CD4-positive, alpha-beta T cell treated with Interleukin-6 for 4 hours (primary cell): Measurements from ENCODE around the gene L1TD1.
"Not testable (repeated sequence)": the region's sequence is repeated elsewhere in the genome, so short reads cannot be mapped to it uniquely, and the experiment has no call there.

Experiments used
- DNase-seq: peaks from one replicate; pipeline ENCODE4 v3.0.0-alpha.2; 2020; ENCODE audit warnings: mixed read lengths

L1TD1 gene

DNA sequence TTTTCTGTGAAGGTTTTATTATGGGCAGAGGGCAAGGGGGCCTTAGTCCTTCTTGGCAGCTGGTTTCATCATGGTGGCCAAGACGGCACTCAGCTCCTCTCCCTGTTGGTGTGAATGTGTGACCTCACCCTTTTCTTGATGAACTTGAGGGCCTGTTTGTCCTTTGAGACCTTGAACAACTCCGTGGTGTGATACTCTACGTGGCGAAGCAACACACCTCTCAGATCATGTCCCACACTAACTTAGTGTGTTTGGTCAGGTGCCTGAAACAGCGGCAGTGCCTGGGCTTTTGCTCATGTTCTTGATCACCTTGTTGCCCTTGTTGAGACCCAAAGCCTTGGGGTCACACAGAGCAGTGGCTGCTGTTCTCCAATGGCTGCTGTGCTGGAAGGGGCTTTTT is 13.4 kb downstream of the L1TD1 start:
- DNase-seq: no peak

DNA sequence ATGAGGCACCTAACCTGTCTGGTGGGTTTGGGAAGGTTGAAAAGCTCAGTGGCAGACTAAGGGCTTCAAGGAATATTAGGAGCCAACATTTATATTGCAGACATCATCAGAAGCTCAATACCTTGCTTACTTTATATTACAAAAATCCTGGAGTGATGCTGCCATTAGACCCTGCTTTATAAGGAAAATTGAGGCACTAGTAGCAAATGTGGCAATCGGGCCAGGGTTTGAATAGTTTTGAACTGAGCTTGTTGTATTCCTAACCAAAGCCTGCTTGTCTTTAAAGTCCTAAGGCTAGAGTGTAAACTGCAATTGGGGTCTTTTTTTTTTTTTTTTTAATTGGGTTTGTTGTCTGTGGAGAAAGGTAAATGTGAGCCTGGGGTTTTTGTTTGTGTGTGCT is 14.3 kb downstream of the L1TD1 start:
- no peak for DNase-seq

DNA sequence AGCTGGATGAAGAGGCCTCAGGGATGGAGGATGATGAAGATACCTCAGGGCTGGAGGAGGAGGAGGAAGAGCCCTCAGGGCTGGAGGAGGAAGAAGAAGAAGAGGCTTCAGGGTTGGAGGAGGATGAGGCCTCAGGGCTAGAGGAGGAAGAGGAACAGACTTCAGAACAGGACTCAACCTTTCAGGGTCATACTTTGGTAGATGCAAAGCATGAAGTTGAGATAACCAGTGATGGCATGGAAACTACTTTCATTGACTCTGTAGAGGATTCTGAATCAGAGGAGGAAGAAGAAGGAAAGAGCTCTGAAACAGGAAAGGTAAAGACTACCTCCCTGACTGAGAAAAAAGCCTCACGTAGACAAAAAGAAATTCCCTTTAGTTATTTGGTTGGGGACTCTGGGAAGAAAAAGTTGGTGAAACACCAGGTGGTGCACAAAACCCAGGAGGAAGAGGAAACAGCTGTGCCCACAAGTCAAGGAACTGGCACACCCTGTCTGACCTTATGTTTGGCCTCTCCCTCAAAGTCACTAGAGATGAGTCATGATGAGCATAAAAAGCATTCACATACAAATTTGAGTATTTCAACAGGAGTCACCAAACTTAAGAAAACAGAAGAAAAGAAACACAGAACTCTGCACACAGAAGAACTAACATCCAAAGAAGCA is 15.4 kb downstream of the L1TD1 start:
- no peak for DNase-seq

DNA sequence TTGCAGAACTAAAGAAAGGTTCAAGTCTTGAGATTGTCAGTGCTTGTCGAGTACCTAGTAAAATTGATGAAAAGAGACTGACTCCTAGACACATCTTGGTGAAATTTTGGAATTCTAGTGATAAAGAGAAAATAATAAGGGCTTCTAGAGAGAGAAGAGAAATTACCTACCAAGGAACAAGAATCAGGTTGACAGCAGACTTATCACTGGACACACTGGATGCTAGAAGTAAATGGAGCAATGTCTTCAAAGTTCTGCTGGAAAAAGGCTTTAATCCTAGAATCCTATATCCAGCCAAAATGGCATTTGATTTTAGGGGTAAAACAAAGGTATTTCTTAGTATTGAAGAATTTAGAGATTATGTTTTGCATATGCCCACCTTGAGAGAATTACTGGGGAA is 16.3 kb downstream of the L1TD1 start:
- no peak for DNase-seq

DNA sequence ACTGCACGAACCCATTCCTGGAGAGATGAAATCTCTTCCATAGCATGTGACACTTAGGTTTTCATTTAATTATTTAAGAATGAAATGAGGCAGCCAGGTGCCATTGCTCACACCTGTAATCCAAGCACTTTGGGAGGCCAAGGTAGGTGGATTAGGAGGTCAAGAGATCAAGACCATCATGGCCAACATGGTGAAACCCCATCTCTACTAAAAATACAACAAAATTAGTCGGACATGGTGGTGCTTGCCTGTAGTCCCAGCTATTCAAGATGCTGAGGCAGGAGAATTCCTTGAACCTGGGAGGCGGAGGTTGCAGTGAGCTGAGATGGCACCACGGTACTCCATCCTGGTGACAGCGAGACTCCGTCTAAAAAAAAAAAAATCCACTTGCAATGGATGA is 17.8 kb downstream of the L1TD1 start:
- DNase-seq: no peak

DNA sequence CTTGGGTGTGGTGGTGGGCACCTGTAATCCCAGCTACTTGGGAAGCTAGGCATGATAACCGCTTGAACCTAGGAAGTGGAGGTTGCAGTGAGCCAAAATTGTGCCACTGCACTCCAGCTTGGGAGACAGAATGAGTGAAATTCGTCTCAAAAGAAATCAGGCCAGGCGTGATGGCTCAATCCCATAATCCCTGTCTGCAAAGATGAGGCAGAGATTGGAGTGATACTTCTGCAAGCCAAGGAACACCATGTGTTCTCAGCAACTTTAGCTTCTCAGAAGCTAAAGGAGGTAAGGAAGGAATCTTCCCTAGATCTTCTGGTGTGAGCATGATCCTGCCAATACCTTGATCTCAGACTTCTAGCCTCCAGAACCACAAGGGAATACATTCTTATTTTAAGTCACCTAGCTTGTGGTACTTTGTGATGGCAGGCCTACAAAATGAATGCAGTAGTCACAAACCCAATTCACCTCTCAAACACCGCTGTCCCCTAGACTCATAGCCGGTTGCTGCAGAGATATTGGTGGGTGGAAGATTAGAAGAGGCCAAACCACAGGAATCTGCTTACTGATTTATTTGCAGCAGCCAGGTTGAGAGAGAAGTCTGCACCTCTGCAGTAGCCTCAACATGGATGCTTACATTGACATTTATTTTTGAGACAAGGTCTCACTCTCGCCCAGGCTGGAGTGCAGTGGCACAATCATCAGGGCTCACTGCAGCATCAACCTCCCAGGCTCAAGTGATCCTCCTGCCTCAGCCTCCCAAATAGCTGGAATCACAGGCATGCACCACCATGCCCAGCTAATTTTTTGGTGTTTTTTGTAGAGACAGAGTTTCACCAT is 18.6 kb downstream of the L1TD1 start:
- DNase-seq: no peak

DNA sequence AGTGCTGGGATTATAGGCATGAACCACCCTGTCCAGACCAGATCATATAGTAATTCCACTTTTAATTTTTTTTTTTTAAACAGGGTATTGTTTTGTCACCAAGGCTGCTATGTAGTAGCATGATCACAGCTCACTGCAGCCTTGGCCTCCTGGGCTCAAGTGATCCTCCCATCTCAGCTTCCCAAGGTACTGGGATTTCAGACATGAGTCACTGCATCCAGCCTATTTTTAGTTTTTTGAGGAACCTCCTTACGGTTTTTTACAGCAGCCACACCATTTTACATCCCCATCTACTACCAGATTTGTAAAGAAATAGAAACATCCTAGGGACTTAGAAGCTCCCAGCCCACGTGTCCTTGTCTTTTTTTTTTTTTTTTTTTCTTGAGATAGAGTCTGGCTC is 24.0 kb downstream of the L1TD1 start:
- no peak for DNase-seq

DNA sequence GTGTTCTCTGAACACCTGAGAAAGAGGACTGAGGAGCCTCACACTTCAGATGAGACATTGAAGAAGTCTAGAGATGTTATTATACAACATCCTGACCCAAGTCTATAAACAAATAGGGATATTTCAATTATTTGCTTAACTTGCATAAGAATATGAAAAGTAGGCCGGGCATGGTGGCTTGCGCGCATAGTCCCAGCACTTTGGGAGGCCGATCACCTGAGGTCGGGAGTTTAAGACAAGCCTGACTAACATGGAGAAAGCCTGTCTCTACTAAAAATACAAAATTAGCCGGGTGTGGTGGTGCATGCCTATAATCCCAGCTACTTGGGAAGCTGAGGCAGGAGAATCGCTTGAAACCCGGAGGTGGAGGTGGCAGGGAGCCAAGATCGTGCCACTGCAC is 25.8 kb downstream of the L1TD1 start:
- not testable (repeated sequence) for DNase-seq

DNA sequence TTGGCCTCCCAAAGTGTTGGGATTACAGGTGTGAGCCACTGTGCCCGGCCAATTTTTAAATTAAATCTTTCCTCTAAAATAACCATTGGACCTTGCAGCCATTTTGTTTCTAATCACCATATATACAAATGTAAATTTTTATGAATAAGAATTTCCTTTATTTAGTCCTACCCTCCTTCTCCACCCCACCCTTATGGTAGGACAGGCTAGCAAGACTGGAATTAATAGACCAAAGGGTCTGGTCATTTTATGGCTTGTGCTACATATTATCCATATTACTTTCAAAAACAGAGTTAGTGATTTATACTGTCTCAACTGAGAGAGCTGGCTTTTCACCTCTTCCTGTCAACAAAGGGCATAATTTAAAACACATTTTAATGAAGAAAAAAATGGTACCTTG is 26.5 kb downstream of the L1TD1 start:
- DNase-seq: no peak

DNA sequence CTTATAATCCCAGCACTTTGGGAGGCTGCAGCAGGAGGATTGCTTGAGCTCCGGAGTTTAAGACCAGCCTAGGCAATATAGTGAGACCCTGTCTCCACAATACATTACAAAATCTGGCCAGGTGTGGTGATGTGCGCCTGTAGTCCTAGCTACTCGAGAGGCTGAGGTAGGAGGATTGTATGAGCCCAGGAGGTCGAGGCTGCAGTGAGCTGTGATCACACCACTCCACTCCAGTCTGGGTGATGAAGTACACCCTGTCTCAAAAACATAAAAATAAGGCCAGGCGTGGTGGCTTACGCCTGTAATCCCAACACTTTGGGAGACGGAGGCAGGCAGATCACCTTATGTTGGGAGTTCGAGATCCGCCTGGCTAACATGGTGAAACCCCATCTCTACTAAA is 27.7 kb downstream of the L1TD1 start:
- DNase-seq: no peak

DNA sequence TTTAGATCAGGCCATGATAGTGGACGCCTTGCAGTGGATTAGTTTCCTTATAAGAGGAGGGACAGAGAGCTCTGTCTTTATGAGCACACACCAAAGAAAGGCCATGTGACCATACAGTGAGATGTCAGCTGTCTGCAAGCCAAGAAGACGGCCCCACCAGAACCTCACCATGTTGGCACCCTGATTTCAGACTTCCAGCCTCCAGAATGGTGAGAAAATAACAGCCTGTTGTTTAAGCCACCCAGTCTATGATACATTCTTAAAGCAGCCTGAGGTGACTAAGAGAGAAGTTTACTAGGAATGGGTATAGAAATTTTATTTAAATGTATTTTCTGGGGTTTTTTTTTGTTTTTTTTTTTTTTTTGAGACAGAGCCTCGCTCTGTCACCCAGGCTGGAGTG is 29.5 kb downstream of the L1TD1 start:
- DNase-seq: no peak

DNA sequence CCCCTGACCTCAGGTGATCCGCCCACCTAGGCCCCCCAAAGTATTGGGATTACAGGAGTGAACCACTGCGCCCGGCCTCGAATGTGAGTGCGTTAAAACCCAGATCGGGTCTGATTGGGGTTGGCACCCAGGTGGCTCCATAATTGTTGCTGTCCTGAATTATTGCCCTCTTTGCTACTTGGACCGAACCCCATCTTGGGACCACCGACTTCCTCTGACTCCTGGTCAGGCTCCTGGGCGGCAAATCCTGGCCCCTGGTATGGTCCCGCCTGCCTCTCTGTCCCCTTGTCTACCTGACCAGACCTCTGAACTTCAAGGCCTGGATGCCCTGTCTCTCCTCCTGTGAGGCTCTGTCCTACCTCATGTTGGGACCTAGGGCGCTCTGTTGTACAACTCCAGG is 32.8 kb downstream of the L1TD1 start:
- no peak for DNase-seq

DNA sequence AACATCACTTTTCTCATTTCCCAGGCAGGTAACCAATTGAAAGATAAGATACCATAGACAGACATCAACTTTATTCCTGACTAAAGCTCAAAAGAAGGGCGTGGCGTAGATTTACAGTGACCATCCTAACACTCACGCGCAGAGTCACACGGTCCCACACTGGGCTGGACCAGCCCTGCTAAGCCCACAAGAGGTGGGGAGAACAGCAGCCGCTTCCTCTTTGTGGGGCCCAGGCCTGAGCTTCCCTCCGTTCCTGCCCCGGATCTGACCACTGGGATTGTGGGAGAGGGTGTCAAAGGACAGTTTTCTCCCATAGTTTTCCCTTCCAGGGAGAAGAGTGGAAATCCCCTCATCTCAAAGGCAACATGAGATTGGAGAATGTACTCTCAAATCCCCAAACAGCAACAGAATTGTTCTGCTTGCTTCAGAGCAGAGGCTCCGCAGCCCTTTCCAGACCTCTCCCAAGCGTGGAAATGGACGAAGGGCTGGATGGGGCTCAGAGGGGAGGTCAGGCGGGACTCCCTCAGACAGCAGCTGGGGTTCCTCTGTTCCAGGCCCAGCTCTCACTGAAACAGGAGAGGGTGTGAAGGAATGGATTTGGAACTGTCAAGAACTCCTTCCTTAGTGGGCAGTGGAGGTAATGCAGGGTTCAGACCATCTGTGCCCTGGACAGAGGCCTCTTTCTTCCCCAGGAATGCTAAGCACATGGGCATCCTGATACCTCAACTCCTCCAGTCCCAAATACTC is 33.7 kb downstream of the L1TD1 start:
- DNase-seq: no peak

DNA sequence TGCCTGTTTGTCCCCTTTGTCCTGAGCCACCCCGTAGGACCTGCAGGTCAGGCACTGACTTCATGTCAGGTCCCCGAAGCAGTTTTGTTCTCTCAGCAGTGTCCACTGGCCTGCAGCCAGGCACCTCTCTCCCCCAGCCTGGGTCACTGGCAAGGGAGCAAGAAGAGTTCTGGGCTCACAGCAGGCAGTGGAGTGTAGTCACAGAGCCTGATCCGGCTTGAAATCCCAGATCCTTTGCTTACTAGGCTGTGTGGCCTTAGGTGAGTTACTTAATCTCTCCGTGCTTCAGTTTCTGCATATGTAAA is 34.2 kb downstream of the L1TD1 start:
- DNase-seq: no peak

DNA sequence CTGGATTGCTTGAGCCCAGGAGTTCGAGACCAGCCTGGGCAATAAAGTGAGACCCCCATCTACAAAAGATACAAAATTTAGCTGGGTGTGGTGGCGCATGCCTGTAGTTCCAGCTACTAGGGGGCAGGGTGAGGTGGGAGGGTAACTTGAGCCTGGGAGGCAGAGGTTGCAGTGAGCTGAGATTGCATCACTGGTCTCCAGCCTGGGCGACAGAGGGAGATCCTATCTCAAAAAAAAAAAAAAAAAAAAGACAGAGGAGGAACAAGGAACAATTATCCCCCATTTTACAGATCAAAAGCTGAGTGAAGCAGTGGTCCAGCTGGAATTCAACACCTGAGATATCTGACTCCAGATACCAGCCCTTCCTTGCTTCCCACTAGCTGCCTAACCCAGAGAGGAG is 34.8 kb downstream of the L1TD1 start:
- DNase-seq: no peak

DNA sequence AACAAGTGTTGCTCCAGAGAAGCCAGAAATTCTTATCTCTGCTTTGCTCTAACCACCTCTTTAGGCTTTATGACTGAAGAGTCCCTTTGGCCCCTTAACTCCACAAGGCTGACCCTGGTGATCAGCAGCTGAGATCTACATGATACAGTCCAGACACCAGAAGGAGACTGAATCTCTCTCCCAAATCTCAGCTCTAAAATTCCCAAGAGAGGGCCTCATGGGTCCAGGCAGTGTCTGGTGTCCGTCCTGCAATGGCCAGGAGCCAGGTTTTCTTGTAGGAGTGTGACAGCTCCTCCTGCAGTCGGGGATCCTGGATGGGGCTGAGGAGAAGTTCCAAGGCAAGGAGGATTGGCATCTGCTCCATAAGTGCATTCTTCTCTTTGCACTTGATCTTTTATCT is 35.3 kb downstream of the L1TD1 start:
- DNase-seq: no peak

DNA sequence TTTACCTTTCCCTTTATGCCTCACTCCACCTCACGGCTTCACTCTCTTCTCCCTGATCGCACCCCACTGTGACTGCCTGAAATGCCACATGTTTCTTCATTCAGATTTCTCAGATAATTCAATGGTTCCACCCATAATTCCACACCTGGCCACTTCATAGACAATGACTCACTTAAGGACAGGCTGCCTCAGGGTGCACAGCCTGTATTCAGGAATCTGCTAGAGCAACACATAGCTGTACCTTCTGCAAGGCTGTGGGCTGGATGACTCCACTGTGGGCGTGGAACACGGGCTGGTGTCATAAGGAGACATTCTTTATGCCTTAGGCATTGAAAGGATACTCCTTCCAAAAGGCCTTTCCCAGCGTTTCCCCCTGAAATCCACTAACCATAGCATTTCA is 36.1 kb downstream of the L1TD1 start:
- no peak for DNase-seq

DNA sequence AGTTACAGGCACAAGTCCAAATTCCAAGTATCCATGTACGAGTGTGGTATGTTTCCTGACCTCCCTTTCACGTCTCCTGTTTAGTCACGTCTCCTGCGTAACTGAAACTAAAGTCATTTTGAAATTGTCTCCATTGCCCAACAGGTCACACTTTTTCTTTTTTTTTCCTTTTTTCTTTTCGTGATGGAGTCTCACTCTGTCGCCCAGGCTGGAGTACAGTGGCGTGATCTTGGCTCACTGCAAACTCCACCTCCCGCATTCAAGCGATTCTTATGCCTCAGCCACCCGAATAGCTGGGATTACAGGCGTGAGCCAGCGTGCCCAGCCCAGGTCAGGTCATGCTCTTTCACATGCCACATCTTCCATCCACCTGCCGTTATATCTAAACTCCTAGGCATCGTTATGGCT is 38.2 kb downstream of the L1TD1 start:
- no peak for DNase-seq

DNA sequence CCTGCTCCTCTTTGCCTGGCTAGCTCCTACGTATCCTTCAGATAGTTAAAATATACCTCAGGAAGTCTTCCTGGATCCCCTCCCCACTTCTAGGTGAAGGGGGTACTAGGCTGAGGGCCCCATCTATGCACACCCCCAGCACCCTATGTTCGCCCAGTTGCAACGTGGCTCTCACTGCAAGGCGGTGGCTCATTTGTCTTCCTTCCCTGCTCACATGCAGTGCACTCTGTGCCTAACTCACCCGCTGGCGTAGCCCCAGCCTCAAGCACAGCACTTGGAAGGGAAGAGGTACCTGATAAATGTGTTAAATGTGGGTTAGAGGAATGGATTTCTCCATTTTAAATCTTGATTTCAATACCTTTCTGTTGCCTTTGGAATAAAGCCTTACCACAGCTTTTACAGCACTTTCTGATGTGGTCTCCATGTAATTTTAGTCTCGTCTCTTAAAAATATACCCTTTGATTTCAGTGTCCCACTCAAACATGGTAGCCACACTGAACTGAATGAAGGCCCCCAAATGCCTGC is 39.3 kb downstream of the L1TD1 start:
- no peak for DNase-seq

DNA sequence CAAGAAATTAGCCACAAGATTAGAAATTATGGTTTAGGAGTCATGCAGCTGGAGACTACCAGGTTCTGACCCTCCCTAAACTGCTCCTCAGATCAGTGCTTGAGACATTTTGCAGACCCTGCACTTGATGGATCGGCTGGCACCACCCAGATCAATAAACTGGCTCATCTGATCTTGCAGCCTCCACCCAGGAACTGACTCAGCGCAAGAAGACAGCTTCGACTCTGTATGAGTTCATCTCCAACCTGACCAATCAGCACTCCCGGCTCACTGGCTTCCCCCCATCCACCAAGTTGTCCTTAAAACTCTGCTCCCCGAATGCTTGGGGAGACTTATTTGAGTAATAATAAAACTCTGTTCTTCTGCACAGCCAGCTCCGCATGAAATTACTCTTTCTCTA is 40.0 kb downstream of the L1TD1 start:
- no peak for DNase-seq

DNA sequence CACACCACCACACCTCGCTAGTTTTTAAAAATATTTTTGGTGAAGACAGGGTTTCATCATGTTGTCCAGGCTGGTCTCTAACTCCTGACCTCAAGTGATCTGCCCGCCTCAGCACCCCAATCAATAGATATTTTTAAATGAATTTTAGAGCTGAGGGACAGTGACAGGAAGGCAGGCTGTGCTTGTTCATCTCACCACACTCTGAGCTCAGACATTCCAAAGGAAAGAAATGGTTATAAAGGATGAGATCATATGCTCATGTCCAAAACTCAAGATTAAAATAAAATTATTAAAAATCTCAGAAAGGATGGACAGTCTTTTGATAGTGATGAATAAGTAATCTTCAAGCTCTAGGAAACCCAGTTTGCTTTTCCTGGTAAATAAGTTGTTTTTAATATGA is 40.9 kb downstream of the L1TD1 start:
- DNase-seq: no peak

DNA sequence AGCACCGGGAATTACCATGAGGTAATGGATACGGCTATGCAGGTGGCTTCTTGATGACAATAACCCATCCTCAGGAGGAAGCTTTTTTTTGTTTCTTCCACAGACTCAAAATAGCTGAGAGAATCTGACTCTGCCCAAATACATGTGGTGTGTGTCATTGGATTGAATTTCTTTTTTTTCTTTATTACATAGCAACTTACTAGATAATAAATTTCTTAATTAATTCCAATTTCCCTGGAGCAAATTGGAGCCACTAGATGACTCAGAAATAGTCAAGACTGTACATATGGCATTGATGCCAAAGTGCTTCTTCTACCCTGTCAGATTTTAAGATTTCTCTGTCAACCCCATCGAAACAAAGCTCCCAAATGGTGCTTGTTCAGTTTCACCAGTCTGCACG is 42.7 kb downstream of the L1TD1 start:
- no peak for DNase-seq

DNA sequence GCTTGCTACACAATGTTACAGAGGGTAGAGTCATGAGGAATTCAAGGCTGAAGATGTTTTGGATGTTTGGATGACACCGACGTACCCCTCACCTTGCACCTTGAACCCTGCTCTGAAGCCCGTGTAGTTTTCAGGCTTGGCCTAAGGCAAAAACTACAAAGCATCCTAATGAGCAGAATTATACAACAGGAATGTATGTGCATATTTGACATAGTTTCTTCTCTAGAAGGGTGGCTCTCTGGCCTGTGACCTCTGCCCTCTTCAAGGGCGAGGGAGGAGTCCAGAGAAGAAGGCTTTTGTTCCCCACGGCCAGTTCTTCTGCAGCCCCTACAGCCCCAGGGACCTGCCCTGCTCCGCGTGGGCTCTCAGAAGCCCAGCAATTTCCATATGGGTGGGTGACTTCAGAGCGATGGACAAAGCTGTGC is 43.3 kb downstream of the L1TD1 start:
- no peak for DNase-seq

DNA sequence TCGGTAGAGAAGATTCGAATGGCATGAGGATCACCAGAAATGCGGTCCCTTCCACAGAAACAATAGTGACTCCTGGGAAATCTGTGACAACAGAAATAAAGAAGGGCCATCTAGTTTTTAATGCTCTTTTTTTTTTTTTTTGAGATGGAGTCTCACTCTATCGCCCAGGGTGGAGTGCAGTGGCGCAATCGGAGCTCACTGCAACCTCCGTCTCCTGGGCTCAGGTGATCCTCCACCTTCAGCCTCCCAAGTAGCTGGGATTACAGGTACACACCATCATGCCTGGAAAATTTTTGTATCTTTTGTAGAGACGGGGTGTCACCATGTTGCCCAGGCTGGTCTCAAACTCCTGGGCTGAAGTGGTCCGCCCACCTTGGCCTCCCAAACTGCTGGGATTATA is 43.9 kb downstream of the L1TD1 start:
- no peak for DNase-seq
